Ascending aorta (tissue), 2 donors: ENCODE data around the gene QARS1. TPM values are rescaled to one million over a fixed set of nuclear protein-coding genes. Genes with fewer than 3 reads are reported as not detected.

Experiments
- DNase-seq, 2 donors: peaks; one replicate each; pipeline ENCODE4 v3.0.0-alpha.2; 2019; ENCODE audit warnings: low spot score in 2 of 2
- H3K27ac ChIP-seq, 2 donors: fragments of 200-600 bp; sonication (generic); one replicate each; pipeline ENCODE4 v1.5.1; 2016 to 2017; ENCODE audit warnings: mild to moderate bottlenecking in 1 of 2
- H3K27me3 ChIP-seq: fragments of 200-600 bp; sonication (generic); one replicate; pipeline ENCODE4 v1.5.1; 2017
- H3K36me3 ChIP-seq, 2 donors: fragments of 200-600 bp; sonication (generic); one replicate each; pipeline ENCODE4 v1.5.1; 2016
- H3K4me1 ChIP-seq, 2 donors: fragments of 200-600 bp; sonication (generic); one replicate each; pipeline ENCODE4 v1.5.1; 2016 to 2017; ENCODE audit warnings: mild to moderate bottlenecking in 1 of 2
- H3K4me3 ChIP-seq, 2 donors: fragments of 200-600 bp; sonication (generic); one replicate each; pipeline ENCODE4 v1.5.1; 2016 to 2017; ENCODE audit warnings: mild to moderate bottlenecking in 1 of 2
- H3K9me3 ChIP-seq, 2 donors: fragments of 200-600 bp; sonication (generic); one replicate each; pipeline ENCODE4 v1.5.1; 2016
- CTCF ChIP-seq, 3 experiments: fragments of 200-600 bp in 2 of 3; fragments of 450-650 bp in 1 of 3; sonication (generic) in 2 of 3; IDR thresholded peaks; one replicate each; pipeline ENCODE4 v1.5.1; 2016 to 2019; ENCODE audit warnings: antibody characterized with exemption in 3 of 3, mild to moderate bottlenecking in 1 of 3, moderate library complexity in 1 of 3
- intact Hi-C: fragments of 100-400 bp; cut with DNase I; formaldehyde crosslinking; loops from one replicate; pipeline ENCODE4 v1.15.1; 2023
- total RNA-seq: library from RNA; depleted of rRNA; stranded (reverse); fragments of >200 nt; gene quantifications from one replicate; pipeline ENCODE4 v1.1.0, GENCODE V29; 2016

Gene QARS1
- total RNA-seq, 1 donor from 2014 or later, result 588 TPM

GRCh38 chr3:49122886-49123545 lies 18.5 kb upstream of the QARS1 start:
- no peaks in the 10 kb centered on the region for H3K27me3 ChIP-seq
- H3K9me3 ChIP-seq, result no peaks in the 10 kb centered on the region
- H3K4me3 ChIP-seq, result no peak overlapping the region
- peaks cover 67 to 73% of the 10 kb centered on the region in 2 donors for H3K36me3 ChIP-seq
- DNase-seq, result no peak
- H3K27ac ChIP-seq, result no peak overlapping the region
- peaks cover 15 to 19% of the 10 kb centered on the region in 2 donors for H3K4me1 ChIP-seq
- intact Hi-C loops, result loop anchor here (5.0 kb wide), 1 partner anchor 664 kb away; the partner anchor contains the start of gene IP6K1
- TF ChIP-seq CTCF (IDR thresholded peaks at IDR 0.05), result no peak

- no peak for TF ChIP-seq CTCF (IDR thresholded peaks at IDR 0.05)
- no peak for DNase-seq
- intact Hi-C loops, result loop anchor here (5.0 kb wide), 1 partner anchor 665 kb away; the partner anchor contains the start of gene IP6K1
- Histone ChIP-seq H3K9me3 (no peaks in the 10 kb centered on the region), H3K27me3 (no peaks in the 10 kb centered on the region), H3K4me1 (peaks cover 15 to 19% of the 10 kb centered on the region in 2 donors), H3K4me3 (no peak overlapping the region), H3K27ac (no peak overlapping the region), H3K36me3 (peaks cover 71 to 74% of the 10 kb centered on the region in 2 donors)
Measured at GRCh38 chr3:49122451-49122850, 17.9 kb upstream of the QARS1 start.

- Histone ChIP-seq H3K27me3 (no peaks in the 10 kb centered on the region), H3K4me3 (no peak overlapping the region), H3K4me1 (peaks cover 15 to 19% of the 10 kb centered on the region in 2 donors), H3K27ac (no peak overlapping the region), H3K9me3 (no peaks in the 10 kb centered on the region), H3K36me3 (peaks cover 72 to 74% of the 10 kb centered on the region in 2 donors)
- no peak for DNase-seq
- TF ChIP-seq CTCF (IDR thresholded peaks at IDR 0.05), result no peak
- intact Hi-C loops, result loop anchor here (5.0 kb wide), 1 partner anchor 665 kb away; the partner anchor contains the start of gene IP6K1
Measured at GRCh38 chr3:49122022-49122421, 17.5 kb upstream of the QARS1 start.

- no peaks in the 10 kb centered on the region for H3K27me3 ChIP-seq
- peaks cover 15 to 19% of the 10 kb centered on the region in 2 donors for H3K4me1 ChIP-seq
- H3K4me3 ChIP-seq, result peak overlapping the region; percentile 92
- peaks cover 74% of the 10 kb centered on the region in 2 donors for H3K36me3 ChIP-seq
- H3K27ac ChIP-seq, result peak overlapping the region; percentile 92 to 96
- DNase-seq, result no peak
- intact Hi-C loops, result loop anchor here (5.0 kb wide), 1 partner anchor 666 kb away; the partner anchor contains the start of gene IP6K1
- TF ChIP-seq CTCF (IDR thresholded peaks at IDR 0.05), result no peak
- no peaks in the 10 kb centered on the region for H3K9me3 ChIP-seq
Measured at GRCh38 chr3:49121132-49121736, 16.7 kb upstream of the QARS1 start.

GRCh38 chr3:49120438-49121131 lies 16.0 kb upstream of the QARS1 start, which contains the start of gene USP19:
USP19 (minus strand) TSS chr3:49120823; CDS start chr3:49119145, 1,678 bp downstream.
- H3K27me3 ChIP-seq, result no peaks in the 10 kb centered on the region
- H3K4me1 ChIP-seq, result peaks cover 15 to 19% of the 10 kb centered on the region in 2 donors
- H3K9me3 ChIP-seq, result no peaks in the 10 kb centered on the region
- intact Hi-C loops, result loop anchor here (1.0 to 5.0 kb wide), 4 partner anchors 13 to 667 kb away; partner anchors contain the start of genes IP6K1, LAMB2, QRICH1 and WDR6
- peak within 1 kb of the TSS; percentile 92 to 96 for H3K27ac ChIP-seq
- peaks cover 74% of the 10 kb centered on the region in 2 donors for H3K36me3 ChIP-seq
- peak within 1 kb of the TSS; percentile 92 for H3K4me3 ChIP-seq
- peak; percentile 81 to 98 for DNase-seq
- TF ChIP-seq CTCF (IDR thresholded peaks at IDR 0.05), result no peak
